PC-3 (cell line): ENCODE measurements around the gene MT1A.
"Not testable (repeated sequence)": the region's sequence is repeated elsewhere in the genome, so short reads cannot be mapped to it uniquely, and the experiment has no call there.

Source experiments
- CTCF ChIP-seq: fragments of 300-600 bp; sonication (generic); conservative IDR thresholded peaks from 2 replicates; pipeline ENCODE4 v1.5.1; 2017; ENCODE audit warnings: antibody characterized with exemption, low read depth, mild to moderate bottlenecking, low read length
- EZH2 ChIP-seq: fragments of 300-600 bp; sonication (generic); IDR thresholded peaks from one replicate; pipeline ENCODE4 v1.6.1; 2017; ENCODE audit warnings: antibody characterized with exemption, mild to moderate bottlenecking, low read length; ENCODE audit not compliant: unreplicated experiment
- EZH2phosphoT487 ChIP-seq: fragments of 300-600 bp; sonication (generic); IDR thresholded peaks from 2 replicates; pipeline ENCODE4 v1.6.1; 2018; ENCODE audit warnings: mild to moderate bottlenecking, antibody characterized with exemption, low read length, borderline replicate concordance

GRCh38 chr16:56623184-56623583 is 15.3 kb upstream of the MT1A start:
- TF ChIP-seq EZH2phosphoT487, CTCF, EZH2: not testable (repeated sequence)
